Measurements from ENCODE around the gene NF1. TPM values are rescaled to one million over a fixed set of nuclear protein-coding genes. Genes with fewer than 3 reads are reported as not detected.

Gene NF1
- total RNA-seq, 1 donor from 2014 or later = 42.5 TPM

GRCh38 chr17:31391496-31391949 is 296.7 kb downstream of the NF1 start, which contains the start of gene RAB11FIP4:
Gene RAB11FIP4 (plus strand): TSS chr17:31391675. CDS start chr17:31391853, 178 bp downstream.
- DNase-seq = no peak
- peaks cover 22% of the 10 kb centered on the region for H3K4me1 ChIP-seq
- intact Hi-C loops (cut with micrococcal nuclease) = no loop called here
- H3K36me3 ChIP-seq = no peaks in the 10 kb centered on the region
- peak within 1 kb of the TSS; percentile 66 for H3K4me3 ChIP-seq
- H3K27ac ChIP-seq (replicated peaks) = no peak within 1 kb of the TSS
- peaks cover 68% of the 10 kb centered on the region for H3K27me3 ChIP-seq (ENCODE audit: low read depth)
- H3K9me3 ChIP-seq (replicated peaks) = no peaks in the 10 kb centered on the region
- TF ChIP-seq, protein P1, sequence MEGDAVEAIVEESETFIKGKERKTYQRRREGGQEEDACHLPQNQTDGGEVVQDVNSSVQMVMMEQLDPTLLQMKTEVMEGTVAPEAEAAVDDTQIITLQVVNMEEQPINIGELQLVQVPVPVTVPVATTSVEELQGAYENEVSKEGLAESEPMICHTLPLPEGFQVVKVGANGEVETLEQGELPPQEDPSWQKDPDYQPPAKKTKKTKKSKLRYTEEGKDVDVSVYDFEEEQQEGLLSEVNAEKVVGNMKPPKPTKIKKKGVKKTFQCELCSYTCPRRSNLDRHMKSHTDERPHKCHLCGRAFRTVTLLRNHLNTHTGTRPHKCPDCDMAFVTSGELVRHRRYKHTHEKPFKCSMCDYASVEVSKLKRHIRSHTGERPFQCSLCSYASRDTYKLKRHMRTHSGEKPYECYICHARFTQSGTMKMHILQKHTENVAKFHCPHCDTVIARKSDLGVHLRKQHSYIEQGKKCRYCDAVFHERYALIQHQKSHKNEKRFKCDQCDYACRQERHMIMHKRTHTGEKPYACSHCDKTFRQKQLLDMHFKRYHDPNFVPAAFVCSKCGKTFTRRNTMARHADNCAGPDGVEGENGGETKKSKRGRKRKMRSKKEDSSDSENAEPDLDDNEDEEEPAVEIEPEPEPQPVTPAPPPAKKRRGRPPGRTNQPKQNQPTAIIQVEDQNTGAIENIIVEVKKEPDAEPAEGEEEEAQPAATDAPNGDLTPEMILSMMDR (IDR thresholded peaks at IDR 0.05; ENCODE audit: borderline replicate concordance) = no peak

GRCh38 chr17:31392002-31392855 is 297.5 kb downstream of the NF1 start:
- TF ChIP-seq, protein P1 (IDR thresholded peaks at IDR 0.05; ENCODE audit: borderline replicate concordance) = no peak
- no peak overlapping the region for H3K27ac ChIP-seq (replicated peaks)
- peaks cover 22% of the 10 kb centered on the region for H3K4me1 ChIP-seq
- H3K36me3 ChIP-seq = no peaks in the 10 kb centered on the region
- intact Hi-C loops (cut with micrococcal nuclease) = no loop called here
- peak overlapping the region; percentile 66 for H3K4me3 ChIP-seq
- DNase-seq = no peak
- H3K9me3 ChIP-seq (replicated peaks) = no peaks in the 10 kb centered on the region
- peaks cover 75% of the 10 kb centered on the region for H3K27me3 ChIP-seq (ENCODE audit: low read depth)

GRCh38 chr17:31392856-31393748 is 298.3 kb downstream of the NF1 start:
- intact Hi-C loops (cut with micrococcal nuclease) = no loop called here
- H3K36me3 ChIP-seq = no peaks in the 10 kb centered on the region
- DNase-seq = no peak
- TF ChIP-seq, protein P1 (IDR thresholded peaks at IDR 0.05; ENCODE audit: borderline replicate concordance) = no peak
- no peak overlapping the region for H3K4me3 ChIP-seq
- no peak overlapping the region for H3K27ac ChIP-seq (replicated peaks)
- peaks cover 22% of the 10 kb centered on the region for H3K4me1 ChIP-seq
- H3K9me3 ChIP-seq (replicated peaks) = no peaks in the 10 kb centered on the region
- peaks cover 78% of the 10 kb centered on the region for H3K27me3 ChIP-seq (ENCODE audit: low read depth)

DNA sequence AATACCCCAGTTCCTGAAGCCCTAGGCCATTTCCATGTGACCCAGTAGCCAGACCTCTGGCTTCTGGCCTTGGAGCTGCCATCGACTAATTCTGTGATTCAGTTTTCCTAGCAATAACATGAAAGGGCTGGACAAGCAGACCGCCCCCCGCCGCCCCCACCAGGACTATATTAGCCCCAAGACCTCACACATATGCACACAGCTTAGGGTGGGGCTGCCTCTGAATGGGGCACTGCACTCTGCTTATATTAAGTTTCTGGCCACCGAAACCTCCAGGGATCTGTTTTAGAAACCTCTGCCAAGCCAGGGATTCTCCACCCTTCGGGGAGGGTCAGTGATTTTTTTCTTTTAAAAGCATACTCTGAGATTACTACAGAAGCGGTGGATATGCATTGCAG is 299.0 kb downstream of the NF1 start:
- no peaks in the 10 kb centered on the region for H3K9me3 ChIP-seq (replicated peaks)
- intact Hi-C loops (cut with micrococcal nuclease) = no loop called here
- H3K4me3 ChIP-seq = no peak overlapping the region
- H3K36me3 ChIP-seq = no peaks in the 10 kb centered on the region
- DNase-seq = no peak
- H3K27ac ChIP-seq (replicated peaks) = no peak overlapping the region
- H3K4me1 ChIP-seq = peaks cover 22% of the 10 kb centered on the region
- TF ChIP-seq, protein P1 (IDR thresholded peaks at IDR 0.05; ENCODE audit: borderline replicate concordance) = no peak
- peaks cover 80% of the 10 kb centered on the region for H3K27me3 ChIP-seq (ENCODE audit: low read depth)

- peaks cover 81% of the 10 kb centered on the region for H3K27me3 ChIP-seq (ENCODE audit: low read depth)
- no peak overlapping the region for H3K4me3 ChIP-seq
- no peak overlapping the region for H3K27ac ChIP-seq (replicated peaks)
- H3K9me3 ChIP-seq (replicated peaks) = no peaks in the 10 kb centered on the region
- H3K36me3 ChIP-seq = no peaks in the 10 kb centered on the region
- DNase-seq = peak; percentile 58
- H3K4me1 ChIP-seq = peaks cover 20% of the 10 kb centered on the region
- TF ChIP-seq, protein P1 (IDR thresholded peaks at IDR 0.05; ENCODE audit: borderline replicate concordance) = no peak
- intact Hi-C loops (cut with micrococcal nuclease) = no loop called here
Observed at GRCh38 chr17:31394544-31394943, 299.8 kb downstream of the NF1 start.

Data from left ventricle myocardium inferior (tissue), 1 donor.